Neuronal stem cell (in vitro differentiated cells): ENCODE measurements around the gene PKP3.
"Not testable (repeated sequence)": the region's sequence is repeated elsewhere in the genome, so short reads cannot be mapped to it uniquely, and the experiment has no call there.

Experiments used
- DNase-seq: peaks from one replicate; pipeline ENCODE4 v3.0.0-alpha.2; 2013; ENCODE audit warnings: low spot score
- H2AFZ ChIP-seq: one replicate; pipeline ENCODE4 v1.6.1; 2013; ENCODE audit warnings: mild to moderate bottlenecking, low read length, inconsistent platforms
- H2AK5ac ChIP-seq: 2 replicates; pipeline ENCODE4 v1.6.1; 2013; ENCODE audit warnings: low read depth, mild to moderate bottlenecking, inconsistent platforms, low read length, moderate library complexity, mixed read lengths
- H2BK120ac ChIP-seq: 2 replicates; pipeline ENCODE4 v1.6.1; 2013; ENCODE audit warnings: low read depth, mild to moderate bottlenecking, inconsistent platforms, low read length, moderate library complexity, mixed read lengths
- H2BK12ac ChIP-seq: one replicate; pipeline ENCODE4 v1.6.1; 2013; ENCODE audit warnings: low read length, inconsistent platforms
- H2BK15ac ChIP-seq: 2 replicates; pipeline ENCODE4 v1.6.1; 2013; ENCODE audit warnings: mild to moderate bottlenecking, low read length, inconsistent platforms, mixed read lengths
- H2BK5ac ChIP-seq: one replicate; pipeline ENCODE4 v1.6.1; 2013; ENCODE audit warnings: inconsistent platforms, mild to moderate bottlenecking, low read length, moderate library complexity
- H3K14ac ChIP-seq: one replicate; pipeline ENCODE4 v1.6.1; 2013; ENCODE audit warnings: low read length, inconsistent platforms
- H3K18ac ChIP-seq: 2 replicates; pipeline ENCODE4 v1.6.1; 2013; ENCODE audit warnings: low read length, inconsistent platforms
- H3K23ac ChIP-seq: 2 replicates; pipeline ENCODE4 v1.6.1; 2013; ENCODE audit warnings: low read depth, mild to moderate bottlenecking, mixed read lengths, low read length, inconsistent platforms; ENCODE audit not compliant: poor library complexity
- H3K27ac ChIP-seq: replicated peaks from 3 replicates; pipeline ENCODE4 v1.5.1; 2013; ENCODE audit warnings: low read length, inconsistent platforms
- H3K27me3 ChIP-seq, 3 experiments: 2 replicates each; pipeline ENCODE4 v1.6.1; 2013; ENCODE audit warnings: low read length in 3 of 3, mild to moderate bottlenecking in 2 of 3, inconsistent platforms in 1 of 3, low read depth in 1 of 3, mixed read lengths in 1 of 3, moderate library complexity in 1 of 3; ENCODE audit not compliant: control insufficient read depth in 3 of 3, insufficient read depth in 3 of 3
- H3K36me3 ChIP-seq, 2 donors: replicated peaks in 1 of 2; 2 replicates each; pipeline ENCODE4 v1.6.1; 2013; ENCODE audit warnings: low read length in 2 of 2; ENCODE audit not compliant: control insufficient read depth in 2 of 2, insufficient read depth in 2 of 2
- H3K4ac ChIP-seq: 2 replicates; pipeline ENCODE4 v1.6.1; 2013; ENCODE audit warnings: inconsistent platforms, mild to moderate bottlenecking, low read length, moderate library complexity
- H3K4me1 ChIP-seq, 2 donors: 1 replicate in 1 of 2; 2 replicates in 1 of 2; pipeline ENCODE4 v1.6.1; 2013; ENCODE audit warnings: low read length in 2 of 2, low read depth in 1 of 2; ENCODE audit not compliant: control insufficient read depth in 2 of 2, insufficient read depth in 1 of 2
- H3K4me2 ChIP-seq: one replicate; pipeline ENCODE4 v1.6.1; 2013; ENCODE audit warnings: mild to moderate bottlenecking, low read length, inconsistent platforms; ENCODE audit not compliant: insufficient read depth, poor library complexity, severe bottlenecking
- H3K4me3 ChIP-seq, 2 donors: 2 replicates each; pipeline ENCODE4 v1.5.1; 2013; ENCODE audit warnings: low read length in 2 of 2, mild to moderate bottlenecking in 2 of 2, inconsistent platforms in 1 of 2, moderate library complexity in 1 of 2
- H3K79me1 ChIP-seq: one replicate; pipeline ENCODE4 v1.6.1; 2013; ENCODE audit warnings: low read depth, mild to moderate bottlenecking, inconsistent platforms, low read length, moderate library complexity
- H3K9ac ChIP-seq: one replicate; pipeline ENCODE4 v1.6.1; 2013; ENCODE audit warnings: mild to moderate bottlenecking, low read depth, low read length, inconsistent platforms; ENCODE audit not compliant: poor library complexity
- H3K9me3 ChIP-seq, 2 donors: replicated peaks in 1 of 2; 2 replicates each; pipeline versions ENCODE3 to v1.6.1; 2013; ENCODE audit warnings: low read length in 2 of 2, mild to moderate bottlenecking in 2 of 2, inconsistent platforms in 1 of 2, low read depth in 1 of 2, mixed read lengths in 1 of 2, moderate library complexity in 1 of 2; ENCODE audit not compliant: control insufficient read depth in 2 of 2, insufficient read depth in 1 of 2
- H4K8ac ChIP-seq: one replicate; pipeline ENCODE4 v1.6.1; 2013; ENCODE audit warnings: low read depth, mild to moderate bottlenecking, inconsistent platforms, low read length, moderate library complexity
- H4K91ac ChIP-seq: one replicate; pipeline ENCODE4 v1.6.1; 2013; ENCODE audit warnings: low read length, low read depth, mild to moderate bottlenecking, inconsistent platforms; ENCODE audit not compliant: poor library complexity
- WGBS, 2 donors: extraction: QIAGEN DNeasy Blood & Tissue Kit; methylation state at CpG; one replicate each; pipeline ENCODE4 v1.1.7; 2013; ENCODE audit warnings: missing lambda C conversion rate in 2 of 2, mixed read lengths in 1 of 2; ENCODE audit not compliant: insufficient read length in 2 of 2, insufficient replicate concordance in 1 of 2; ENCODE audit errors: extremely low coverage in 2 of 2; 5-methylcytosine and 5-hydroxymethylcytosine counted together

Gene PKP3

DNA sequence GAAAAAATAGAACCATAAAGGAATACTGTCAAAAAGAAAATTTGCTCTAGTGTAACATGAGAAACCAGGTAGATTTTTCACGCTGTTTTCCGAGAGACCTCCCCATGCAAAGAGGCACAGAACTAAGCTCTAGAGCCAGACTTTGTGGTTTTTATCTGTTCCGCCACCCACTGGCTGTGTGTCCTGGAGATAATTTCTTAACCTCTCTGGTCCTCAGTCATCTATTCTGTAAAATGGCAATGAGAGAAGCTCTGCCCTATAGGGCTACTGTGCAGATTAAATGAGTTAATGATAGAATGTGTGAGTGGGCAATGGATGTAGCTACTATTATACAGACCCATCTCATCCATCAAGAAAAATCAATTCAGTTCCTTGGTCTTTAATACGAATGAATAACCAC is 30.2 kb downstream of the PKP3 start:
- H3K14ac ChIP-seq = no peak overlapping the region
- H2AFZ ChIP-seq = no peak overlapping the region
- H3K4me3 ChIP-seq = no peak overlapping the region
- no peak overlapping the region for H3K23ac ChIP-seq
- WGBS, 2 donors = no CpG with 5 or more reads among the region's 4 CpGs
- H3K4me2 ChIP-seq = no peak overlapping the region
- H3K9ac ChIP-seq = no peak overlapping the region
- no peaks in the 10 kb centered on the region for H3K4me1 ChIP-seq
- no peak overlapping the region for H4K8ac ChIP-seq
- no peak overlapping the region for H3K4ac ChIP-seq
- H2AK5ac ChIP-seq = no peak overlapping the region
- H2BK5ac ChIP-seq = no peak overlapping the region
- no peak overlapping the region for H2BK120ac ChIP-seq
- no peaks in the 10 kb centered on the region for H3K9me3 ChIP-seq
- H3K79me1 ChIP-seq = no peaks in the 10 kb centered on the region
- no peak overlapping the region for H2BK12ac ChIP-seq
- peaks cover 0 to 15% (median 2%) of the 10 kb centered on the region in 3 experiments for H3K27me3 ChIP-seq
- no peaks in the 10 kb centered on the region for H3K36me3 ChIP-seq
- no peak overlapping the region for H4K91ac ChIP-seq
- H3K27ac ChIP-seq = no peak overlapping the region
- no peak overlapping the region for H3K18ac ChIP-seq
- H2BK15ac ChIP-seq = no peak overlapping the region
- no peak for DNase-seq

DNA sequence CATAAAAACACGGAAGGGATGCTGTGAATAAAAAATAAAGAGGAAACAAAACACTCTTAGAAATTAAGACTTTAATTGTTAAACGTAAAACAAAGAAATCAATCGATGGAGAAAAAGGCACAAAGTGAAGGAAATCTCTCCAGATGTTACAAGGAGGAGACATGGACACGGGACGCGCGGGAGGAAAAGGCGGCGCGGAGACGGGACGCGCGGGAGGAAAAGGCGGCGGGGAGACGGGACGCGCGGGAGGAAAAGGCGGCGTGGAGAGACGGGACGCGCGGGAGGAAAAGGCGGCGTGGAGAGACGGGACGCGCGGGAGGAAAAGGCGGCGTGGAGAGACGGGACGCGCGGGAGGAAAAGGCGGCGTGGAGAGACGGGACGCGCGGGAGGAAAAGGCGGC is 30.8 kb downstream of the PKP3 start:
- H3K9me3 ChIP-seq, H4K91ac ChIP-seq, H3K23ac ChIP-seq, H2BK15ac ChIP-seq, H3K4me3 ChIP-seq, H4K8ac ChIP-seq, H3K4me1 ChIP-seq, H3K79me1 ChIP-seq, H3K18ac ChIP-seq, H2BK120ac ChIP-seq, H3K14ac ChIP-seq, H2BK12ac ChIP-seq, H3K4me2 ChIP-seq, H2AK5ac ChIP-seq, H3K27me3 ChIP-seq, H3K36me3 ChIP-seq, H3K4ac ChIP-seq, H3K27ac ChIP-seq, H2BK5ac ChIP-seq, H2AFZ ChIP-seq, DNase-seq, H3K9ac ChIP-seq: not testable (repeated sequence)
- WGBS, 2 donors = no CpG with 5 or more reads among the region's 45 CpGs

DNA sequence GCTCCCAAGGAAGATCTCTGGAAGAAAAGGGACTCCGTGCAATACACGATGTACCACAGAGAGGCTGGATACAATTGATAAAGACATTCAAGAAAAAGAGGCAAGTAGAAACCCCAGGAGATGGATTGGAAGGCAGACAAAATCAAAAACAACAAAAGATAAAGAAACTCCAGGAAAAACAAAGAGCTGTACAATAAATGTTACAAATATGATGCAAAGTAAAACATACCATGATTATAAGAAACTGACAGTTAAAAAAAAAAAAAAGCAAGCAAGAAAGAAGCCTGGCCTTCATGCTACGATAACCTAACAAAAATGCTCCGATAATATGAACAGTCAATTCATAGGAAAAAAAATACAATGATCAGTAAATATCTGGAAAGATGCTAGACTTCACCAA is 31.3 kb downstream of the PKP3 start:
- Histone ChIP-seq H3K23ac (no peak overlapping the region), H2BK120ac (no peak overlapping the region), H3K4ac (no peak overlapping the region), H2BK12ac (no peak overlapping the region), H3K27ac (no peak overlapping the region), H2BK5ac (no peak overlapping the region), H3K9ac (no peak overlapping the region), H3K36me3 (no peaks in the 10 kb centered on the region), H3K18ac (no peak overlapping the region), H3K9me3 (no peaks in the 10 kb centered on the region), H3K4me3 (no peak overlapping the region), H2BK15ac (no peak overlapping the region), H3K14ac (no peak overlapping the region), H3K4me1 (no peaks in the 10 kb centered on the region), H2AFZ (no peak overlapping the region), H3K27me3 (peaks cover 0 to 7% (median 2%) of the 10 kb centered on the region in 3 experiments), H2AK5ac (no peak overlapping the region), H4K8ac (no peak overlapping the region), H3K4me2 (no peak overlapping the region), H4K91ac (no peak overlapping the region), H3K79me1 (no peaks in the 10 kb centered on the region)
- no CpG with 5 or more reads among the region's 4 CpGs for WGBS, 2 donors
- DNase-seq = no peak

DNA sequence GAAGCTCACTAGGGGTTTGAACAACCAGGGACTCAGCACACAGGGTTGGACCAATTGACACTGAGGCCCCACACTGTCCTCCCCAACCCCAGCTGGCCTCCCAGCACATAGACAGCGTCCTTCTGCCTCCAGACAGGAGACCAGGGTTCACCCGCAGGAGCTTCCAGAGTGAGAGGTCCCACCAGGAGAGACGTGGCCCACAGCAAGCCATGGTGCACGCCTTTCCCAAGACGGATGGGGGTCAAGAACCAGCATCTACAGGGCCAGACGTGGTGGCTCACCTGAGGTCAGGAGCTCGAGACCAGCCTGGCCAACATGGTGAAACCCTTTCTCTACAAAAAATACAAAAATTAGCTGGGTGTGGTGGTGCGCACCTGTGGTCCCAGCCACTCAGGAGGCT is 32.8 kb downstream of the PKP3 start:
- no peak overlapping the region for H3K18ac ChIP-seq
- H2BK120ac ChIP-seq = no peak overlapping the region
- H3K79me1 ChIP-seq = no peaks in the 10 kb centered on the region
- H3K14ac ChIP-seq = no peak overlapping the region
- H3K27me3 ChIP-seq = peaks cover 0 to 5% (median 2%) of the 10 kb centered on the region in 3 experiments
- no peak overlapping the region for H4K8ac ChIP-seq
- H2BK12ac ChIP-seq = no peak overlapping the region
- H2AFZ ChIP-seq = no peak overlapping the region
- WGBS, 2 donors = no CpG with 5 or more reads among the region's 8 CpGs
- peak overlapping the region; percentile 11 for H3K4ac ChIP-seq
- no peak overlapping the region for H3K27ac ChIP-seq
- no peak overlapping the region for H2BK15ac ChIP-seq
- H2AK5ac ChIP-seq = peak overlapping the region; percentile 21
- H3K4me2 ChIP-seq = no peak overlapping the region
- H3K36me3 ChIP-seq = no peaks in the 10 kb centered on the region
- H3K9ac ChIP-seq = no peak overlapping the region
- DNase-seq = no peak
- H3K4me3 ChIP-seq = no peak overlapping the region
- H4K91ac ChIP-seq = no peak overlapping the region
- no peak overlapping the region for H2BK5ac ChIP-seq
- no peak overlapping the region for H3K23ac ChIP-seq
- no peaks in the 10 kb centered on the region for H3K4me1 ChIP-seq
- no peaks in the 10 kb centered on the region for H3K9me3 ChIP-seq
